K562 (cell line): ENCODE results near the gene FOXF2. TPM values are rescaled to one million over a fixed set of nuclear protein-coding genes. Genes with fewer than 3 reads are reported as not detected.

Source experiments
- ATAC-seq: fragments of 200-7000 bp; cut with Tn5 transposase; 3 replicates; pipeline ENCODE4 v1.9.1; 2020; ENCODE audit warnings: moderate library complexity
- BruUV-seq: library from RNA; stranded (reverse); fragments of 400-500 nt; replicated peaks from 2 replicates; lab custom pipeline; 2021; lab: Mats Ljungman, UMichigan
- CTCF ChIA-PET: fragments of 300-600 bp; formaldehyde crosslinking; extraction: SDS; loops from one replicate; lab custom pipeline; 2021; ENCODE audit warnings: low intra/inter-chr PET ratio; lab: Yijun Ruan, JAX
- POLR2A ChIA-PET: fragments of 300-600, 350-650 bp; sonication (Branson Sonifier 250); formaldehyde crosslinking; extraction: SDS; loops from one replicate; lab custom pipeline; 2021; ENCODE audit warnings: antibody characterized with exemption, inconsistent platforms; lab: Yijun Ruan, JAX
- DNase-seq, 4 experiments: peaks; one replicate each; pipeline versions ENCODE4 v3.0.0 to v3.0.0-alpha.2; 2011 to 2018; ENCODE audit warnings: low spot score in 3 of 4, mixed read lengths in 3 of 4; ENCODE audit errors: extremely low read depth in 1 of 4
- FAIRE-seq: peaks from 2 replicates; lab custom pipeline; 2011; peaks lifted over from hg19 to GRCh38; lab: Jason Lieb, UNC
- H2AFZ ChIP-seq: 2 replicates; pipeline ENCODE4 v1.6.0; 2011; ENCODE audit warnings: low read depth, low read length, control low read depth, inconsistent platforms
- H3K27ac ChIP-seq: fragments of 200-600 bp; 3 replicates; pipeline ENCODE4 v1.8.0; 2011; ENCODE audit warnings: low read depth, mild to moderate bottlenecking, control low read depth, inconsistent platforms, low read length, moderate library complexity, mixed read lengths; ENCODE audit errors: extremely low read depth
- H3K27me3 ChIP-seq, 2 experiments: fragments of 300-600 bp in 1 of 2; 2 replicates in 1 of 2; 3 replicates in 1 of 2; pipeline versions ENCODE4 v1.6.0 to v1.8.0; 2011; ENCODE audit warnings: inconsistent platforms in 2 of 2, low read length in 2 of 2, mild to moderate bottlenecking in 1 of 2, mixed read lengths in 1 of 2, moderate library complexity in 1 of 2; ENCODE audit not compliant: control insufficient read depth in 2 of 2, insufficient read depth in 2 of 2
- H3K36me3 ChIP-seq: fragments of 300-600 bp; 3 replicates; pipeline ENCODE4 v1.8.0; 2011; ENCODE audit warnings: mild to moderate bottlenecking, low read length, inconsistent platforms; ENCODE audit not compliant: control insufficient read depth, insufficient read depth
- H3K4me1 ChIP-seq, 2 experiments: fragments of 200-600 bp in 1 of 2; replicated peaks in 1 of 2; 2 replicates in 1 of 2; 3 replicates in 1 of 2; pipeline versions ENCODE4 v1.5.1 to v1.8.0; 2011; ENCODE audit warnings: inconsistent platforms in 2 of 2, low read length in 2 of 2, mild to moderate bottlenecking in 1 of 2, mixed read lengths in 1 of 2, moderate library complexity in 1 of 2; ENCODE audit not compliant: control insufficient read depth in 2 of 2, insufficient read depth in 2 of 2
- H3K4me2 ChIP-seq: 2 replicates; pipeline ENCODE4 v1.6.1; 2011; ENCODE audit warnings: low read length, control low read depth, inconsistent platforms, mixed read lengths; ENCODE audit not compliant: insufficient read depth
- H3K4me3 ChIP-seq: fragments of 200-600 bp; sonication (generic), shearing (Covaris generic); 2 replicates; pipeline ENCODE4 v1.5.1; 2016; ENCODE audit warnings: control low read depth, inconsistent platforms
- H3K79me2 ChIP-seq: fragments of 200-600 bp; 3 replicates; pipeline ENCODE4 v1.8.0; 2011; ENCODE audit warnings: low read length, inconsistent platforms; ENCODE audit not compliant: control insufficient read depth, insufficient read depth
- H3K9ac ChIP-seq, 2 experiments: 2 replicates each; pipeline versions ENCODE4 v1.6.0 to v1.6.1; 2011; ENCODE audit warnings: low read depth in 2 of 2, low read length in 2 of 2, control low read depth in 1 of 2, inconsistent platforms in 1 of 2, mild to moderate bottlenecking in 1 of 2, mixed read lengths in 1 of 2; ENCODE audit not compliant: insufficient read depth in 1 of 2
- H3K9me1 ChIP-seq: one replicate; pipeline ENCODE4 v1.6.0; 2011; ENCODE audit warnings: inconsistent platforms, mild to moderate bottlenecking, low read length, moderate library complexity; ENCODE audit not compliant: control insufficient read depth, insufficient read depth
- H3K9me3 ChIP-seq: replicated peaks from 2 replicates; pipeline ENCODE4 v1.5.1; 2011; ENCODE audit warnings: low read depth, low read length, inconsistent platforms; ENCODE audit not compliant: control insufficient read depth, insufficient read depth
- H4K20me1 ChIP-seq: replicated peaks from 2 replicates; pipeline ENCODE4 v1.6.1; 2011; ENCODE audit warnings: low read length, inconsistent platforms, mixed read lengths; ENCODE audit not compliant: control insufficient read depth, insufficient read depth
- DEAF1 ChIP-seq: fragments of 450-650 bp; formaldehyde crosslinking; IDR thresholded peaks from 2 replicates; pipeline ENCODE4 v1.4.0; 2020; ENCODE audit warnings: mild to moderate bottlenecking, moderate library complexity
- EZH2 ChIP-seq: IDR thresholded peaks from 2 replicates; pipeline ENCODE4 v1.6.1; 2012; ENCODE audit warnings: low read depth, mild to moderate bottlenecking, inconsistent platforms, low read length, borderline replicate concordance
- JUNB ChIP-seq: fragments of 450-650 bp; formaldehyde crosslinking; conservative IDR thresholded peaks from 2 replicates; pipeline ENCODE4 v1.4.0; 2020; ENCODE audit warnings: mild to moderate bottlenecking
- SOX6 ChIP-seq: fragments of 450-650 bp; IDR thresholded peaks from 2 replicates; pipeline ENCODE4 v1.6.1; 2014; ENCODE audit warnings: mild to moderate bottlenecking
- TRIM25 ChIP-seq: fragments of 450-650 bp; IDR thresholded peaks from 2 replicates; pipeline ENCODE4 v1.7.0; 2016; ENCODE audit warnings: borderline replicate concordance
- ZNF444 ChIP-seq: fragments of 250-450 bp; sonication (Bioruptor Pico); IDR thresholded peaks from 2 replicates; pipeline ENCODE4 v1.4.0; 2020; ENCODE audit warnings: mild to moderate bottlenecking, moderate library complexity
- WGBS: fragments of 100-300 bp; shearing (Covaris generic); methylation state at CpG from one replicate; pipeline ENCODE4 v1.1.6; 2016; ENCODE audit warnings: low coverage, mixed read lengths; ENCODE audit not compliant: insufficient coverage; ENCODE audit errors: missing lambda C conversion rate; 5-methylcytosine and 5-hydroxymethylcytosine counted together
- in situ Hi-C: fragments of 300-500 bp; cut with MboI; formaldehyde crosslinking; loops from 4 replicates; pipeline ENCODE4 v1.15.0; 2018; ENCODE audit warnings: inconsistent platforms, mixed read lengths
- intact Hi-C: fragments of 100-400 bp; cut with micrococcal nuclease; formaldehyde crosslinking; loops from 2 replicates; pipeline ENCODE4 v1.14.2; 2022
- polyA plus RNA-seq, 8 experiments: library from polyadenylated mRNA; depleted of rRNA in 4 of 8; stranded (reverse) in 5 of 8; unstranded in 3 of 8; fragments of >200 nt; fragmentation: Nextera tagmentation in 2 of 8; fragmentation: Illumina TruSeq in 1 of 8; extraction: Ambion mirVana in 2 of 8; extraction: Trizol in 1 of 8; gene quantifications; 2 replicates each; pipeline versions ENCODE4 v1.2.1 to v1.2.3, GENCODE V29; 2011 to 2014; ENCODE audit warnings: inconsistent platforms in 1 of 8, missing spikeins in 1 of 8
- total RNA-seq, 7 experiments: library from RNA; depleted of rRNA in 6 of 7; stranded (reverse); fragments of >200 nt in 6 of 7; fragmentation: Illumina TruSeq in 2 of 7; extraction: Trizol in 2 of 7; gene quantifications; 2 replicates each; pipeline versions ENCODE4 v1.2.1 to v1.2.3, GENCODE V29; 2011 to 2021; ENCODE audit warnings: low replicate concordance in 1 of 7

FOXF2 gene
- total and polyA plus RNA-seq, 9 of the 15 experiments (the other 6 are each of a cell fraction or from before 2014, with no cell fraction given): not detected

GRCh38 chr6:1435806-1436205, 46.4 kb downstream of the FOXF2 start:
- DNase-seq (no peak), ATAC-seq (no peak), FAIRE-seq (no peak)
- Histone ChIP-seq H3K9me1 (no peaks in the 10 kb centered on the region), H3K79me2 (no peaks in the 10 kb centered on the region), H3K4me3 (no peak overlapping the region), H3K9ac (no peak overlapping the region), H3K27me3 (peaks cover 2 to 14% of the 10 kb centered on the region in 2 experiments; a peak in 2 of 5 replicates), H4K20me1 (no peaks in the 10 kb centered on the region), H3K36me3 (no peaks in the 10 kb centered on the region), H3K4me2 (no peak overlapping the region), H2AFZ (no peak overlapping the region), H3K9me3 (no peaks in the 10 kb centered on the region), H3K4me1 (no peaks in the 10 kb centered on the region), H3K27ac (no peak overlapping the region)
- POLR2A ChIA-PET: interaction anchor here (0.9 kb wide), 1 partner anchor 13 kb away, joined by 3 read pairs; no protein-coding TSS in a partner anchor
- in situ Hi-C loops (no loop called here), intact Hi-C loops (loop anchor here (1.0 to 5.0 kb wide), 3 partner anchors 639 to 1248 kb away; no protein-coding TSS in a partner anchor)
- BruUV-seq: no TSS peak
- WGBS: 2% methylated on average over 6 of the region's 6 CpGs
- CTCF ChIA-PET: interaction anchor here (1.9 to 2.9 kb wide), 2 partner anchors 639 to 842 kb away, joined by 13 to 14 read pairs; no protein-coding TSS in a partner anchor
- TF ChIP-seq SOX6 (no peak), EZH2 (no peak), ZNF444 (CRISPR knock-in tag) (no peak), JUNB (CRISPR knock-in tag) (no peak), TRIM25 (no peak), DEAF1 (no peak)
